HG02642 (cell line): ENCODE data around the gene PRKCSH.
"Not testable (repeated sequence)": the region's sequence is repeated elsewhere in the genome, so short reads cannot be mapped to it uniquely, and the experiment has no call there.

Experiments
- ATAC-seq: cut with Tn5 transposase; IDR thresholded peaks from one replicate; pipeline ENCODE4 v1.9.1; 2021; ENCODE audit warnings: mild to moderate bottlenecking; ENCODE audit not compliant: unreplicated experiment, poor library complexity

The PRKCSH gene

DNA sequence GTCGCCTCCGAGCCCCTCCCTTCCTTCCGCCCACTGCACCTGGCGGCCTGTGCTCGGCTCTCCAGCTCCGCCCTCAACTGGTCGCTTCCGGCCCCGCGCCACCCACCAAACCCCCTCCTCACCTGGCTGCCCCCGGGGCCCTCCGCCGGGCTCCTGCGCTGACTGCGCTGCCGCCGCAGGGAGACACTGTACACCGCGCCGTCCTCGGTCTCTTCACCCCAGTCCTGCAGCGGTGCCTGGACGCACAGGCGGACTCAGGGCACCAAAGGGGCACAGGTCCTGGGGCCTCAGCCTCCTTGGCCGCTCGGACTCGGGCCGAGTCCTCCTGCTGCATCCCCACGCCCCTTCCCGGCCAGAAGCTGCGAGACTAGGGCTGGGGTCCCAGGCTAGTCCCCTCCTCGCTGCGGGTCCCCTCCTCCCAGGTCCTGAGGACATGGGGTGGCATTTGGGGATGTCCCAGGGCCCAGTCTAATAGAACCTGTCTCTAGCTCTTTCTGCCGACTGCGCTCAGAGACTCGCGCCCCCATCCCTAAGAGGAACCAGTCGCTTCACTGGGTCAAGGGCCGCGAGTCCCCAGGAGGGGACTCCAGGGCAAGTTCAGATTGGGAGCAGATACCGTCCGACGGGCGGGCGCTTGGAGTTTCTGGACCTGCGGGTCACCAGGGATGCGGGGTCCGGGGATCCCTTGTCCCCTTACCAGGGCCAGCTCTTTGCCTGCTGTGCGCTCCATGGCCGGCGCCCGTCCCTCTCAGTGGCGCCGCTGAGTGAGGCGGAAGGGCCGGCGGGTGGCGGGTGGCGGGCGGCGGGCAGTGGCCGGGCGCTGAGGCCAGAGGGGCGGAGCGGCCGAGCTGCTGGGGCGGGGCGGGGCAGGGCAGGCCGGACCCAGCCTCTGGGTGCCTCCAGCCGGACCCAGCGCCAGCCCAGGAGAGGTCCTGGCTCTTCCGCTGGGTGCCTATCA, 16.6 kb upstream of the PRKCSH start, which contains the start of gene RGL3:
RGL3 (minus strand) TSS at position 766 of the 958 bp plus-strand sequence; CDS start at position 730, 36 bp downstream.
- ATAC-seq, result no peak

GRCh38 chr19:11420429-11421370, 14.7 kb upstream of the PRKCSH start:
- ATAC-seq, result no peak

- peak; percentile 42 for ATAC-seq
Observed at GRCh38 chr19:11421371-11422098, 13.9 kb upstream of the PRKCSH start.

DNA sequence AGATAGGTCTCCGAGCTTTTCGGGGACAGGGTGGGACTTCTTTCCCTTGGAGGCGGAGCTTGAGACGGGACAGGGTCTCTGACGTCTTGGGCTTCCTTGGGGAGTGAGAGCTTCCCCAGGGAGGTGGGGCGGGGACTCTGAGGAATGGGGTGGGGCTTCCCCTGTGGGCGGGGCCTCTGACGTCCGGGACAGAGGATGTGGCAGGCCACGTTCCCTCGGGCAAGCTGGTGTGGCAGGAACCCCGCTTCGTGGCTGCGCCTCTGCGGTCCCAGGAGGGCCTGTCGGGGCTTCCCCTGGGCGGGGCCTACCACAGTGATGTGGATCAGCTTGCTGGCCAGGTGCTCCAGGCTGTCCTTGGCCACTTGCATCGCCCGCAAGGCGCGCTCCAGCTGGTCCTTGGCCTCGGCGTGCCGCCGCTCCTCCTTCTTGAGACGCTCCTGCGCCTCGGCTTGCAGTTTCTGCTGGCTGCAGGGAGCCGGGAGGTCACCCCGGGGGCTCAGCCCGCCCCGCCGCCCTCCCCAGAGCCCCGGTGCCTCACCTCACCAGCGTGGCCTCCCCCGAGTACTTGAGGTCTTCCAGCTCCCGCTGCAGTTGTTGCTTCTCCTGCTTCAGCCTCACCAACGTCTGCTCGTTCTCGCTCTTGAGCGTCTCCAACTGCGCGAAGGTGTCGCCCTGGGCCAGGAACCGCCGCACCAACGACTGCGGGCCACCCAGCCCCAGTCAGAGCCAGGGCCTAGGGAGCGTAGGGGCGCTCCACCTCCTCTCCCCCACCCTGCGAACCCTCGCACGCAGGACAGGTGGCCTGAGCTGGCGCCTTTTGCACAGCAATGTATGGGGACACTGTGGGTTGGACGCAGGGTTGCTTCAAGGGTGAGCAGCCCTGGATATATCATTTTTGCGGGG, 13.0 kb upstream of the PRKCSH start:
- peak; percentile 66 for ATAC-seq

DNA sequence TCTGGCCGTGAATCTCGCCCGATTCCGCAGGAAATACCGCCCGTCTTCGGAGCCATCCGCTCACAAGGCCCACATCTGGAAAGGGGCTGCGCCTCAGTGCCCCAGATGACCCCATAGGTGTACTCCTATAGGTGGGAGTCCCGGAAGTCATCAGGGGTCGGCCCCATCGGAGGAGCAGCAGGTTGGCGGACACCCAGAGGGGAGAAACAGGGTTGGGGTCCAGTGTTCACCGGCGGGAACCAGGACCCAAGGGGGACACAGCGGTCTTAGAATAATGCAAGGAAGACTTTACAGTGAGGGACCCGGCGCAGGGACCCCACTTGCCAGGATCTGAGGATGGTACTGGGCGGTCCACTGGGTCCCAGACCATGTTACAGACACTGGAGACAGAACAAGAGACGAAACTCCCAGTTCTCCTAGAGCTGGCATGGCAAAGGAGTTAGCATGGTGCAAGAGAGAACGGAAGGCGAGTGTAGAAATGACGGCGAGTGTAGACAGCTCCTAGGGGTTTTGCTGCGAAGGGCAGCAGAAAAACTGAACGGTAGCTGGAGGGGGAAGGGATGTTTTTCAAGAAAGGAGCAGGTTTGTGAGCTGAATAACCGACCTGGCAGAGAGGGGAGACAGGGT, 12.2 kb upstream of the PRKCSH start:
- ATAC-seq, result no peak

GRCh38 chr19:11423791-11424181, 11.6 kb upstream of the PRKCSH start:
- no peak for ATAC-seq

DNA sequence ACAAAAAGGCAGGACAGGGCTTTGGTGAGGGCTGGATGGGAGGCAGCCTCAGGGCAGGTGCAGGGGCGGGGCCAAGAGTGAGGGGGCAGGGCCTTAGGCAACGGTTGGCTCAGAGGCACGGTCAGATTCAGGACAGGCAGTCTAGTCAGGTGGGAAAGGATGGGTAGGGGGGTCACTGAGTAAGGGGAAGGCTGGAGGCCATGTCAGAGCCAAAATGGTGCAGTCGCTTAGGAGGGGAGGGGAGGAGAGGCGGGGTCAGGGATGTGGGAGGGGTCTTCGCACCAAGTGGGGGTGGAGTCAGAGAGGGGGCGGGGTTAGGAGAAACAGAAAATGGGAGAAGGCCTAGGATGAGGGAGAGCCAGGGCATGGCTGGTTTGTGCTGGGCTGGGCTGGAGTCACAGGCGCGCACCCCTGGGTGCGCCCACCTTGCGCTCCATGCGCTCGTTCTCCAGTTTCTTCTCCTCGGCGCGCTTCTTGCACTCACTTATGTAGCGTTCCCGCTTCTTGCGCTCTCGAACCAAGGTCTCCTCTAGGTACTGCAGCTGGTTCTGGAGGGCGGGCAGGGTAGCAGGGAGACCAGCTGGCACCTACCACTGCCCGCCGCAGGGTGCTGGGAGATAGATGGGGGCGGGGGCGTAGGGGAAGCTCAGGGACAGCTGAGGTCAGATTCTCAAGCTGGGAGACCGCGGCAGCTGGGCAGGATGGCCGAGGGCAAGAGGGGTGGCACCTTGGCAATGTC, 9.5 kb upstream of the PRKCSH start:
- no peak for ATAC-seq

- no peak for ATAC-seq
Observed at GRCh38 chr19:11426656-11427055, 8.8 kb upstream of the PRKCSH start.

DNA sequence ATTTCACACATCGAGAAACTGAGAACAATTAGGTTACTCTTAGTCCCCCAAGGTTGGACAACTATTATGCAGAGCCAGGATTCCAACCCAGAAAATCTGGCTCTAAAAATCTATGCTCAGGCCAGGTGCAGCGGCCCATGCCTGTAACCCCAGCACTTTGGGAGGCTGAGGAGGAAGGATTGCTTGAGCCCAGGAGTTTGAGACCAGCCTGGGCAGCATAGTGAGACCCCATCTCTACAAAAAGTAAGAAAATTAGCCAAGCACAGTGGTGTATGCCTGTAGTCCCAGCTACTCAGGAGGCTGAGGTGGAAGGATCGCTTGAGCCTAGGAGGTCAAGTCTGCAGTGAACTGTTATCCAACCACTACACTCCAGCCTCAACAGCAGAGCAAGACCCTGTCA, 1.9 kb upstream of the PRKCSH start:
- ATAC-seq, result not testable (repeated sequence)

GRCh38 chr19:11434703-11435056, 755 bp upstream of the PRKCSH start:
- no peak for ATAC-seq

DNA sequence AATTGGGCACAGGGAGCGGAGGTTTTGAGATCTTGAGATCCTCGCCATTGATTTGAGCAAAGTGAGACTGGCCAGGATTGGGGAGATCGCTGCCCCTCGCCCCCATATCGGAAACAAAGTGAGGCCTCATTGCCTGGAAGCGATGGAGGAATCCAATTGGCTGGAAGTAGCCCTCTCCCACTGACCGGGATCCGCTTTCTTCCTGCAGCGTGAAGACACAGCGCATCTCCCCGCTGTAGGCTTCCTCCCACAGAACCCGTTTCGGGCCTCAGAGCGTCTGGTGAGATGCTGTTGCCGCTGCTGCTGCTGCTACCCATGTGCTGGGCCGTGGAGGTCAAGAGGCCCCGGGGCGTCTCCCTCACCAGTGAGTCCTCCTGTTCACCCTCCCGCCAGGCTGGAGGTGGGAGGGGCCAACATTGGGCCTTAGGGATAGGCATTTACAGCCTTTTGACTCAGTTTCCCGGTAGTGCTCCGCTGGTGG, 438 bp downstream of the PRKCSH start:
- no peak for ATAC-seq

GRCh38 chr19:11437955-11438354, 2.5 kb downstream of the PRKCSH start:
- ATAC-seq, result no peak

- no peak for ATAC-seq
Observed at GRCh38 chr19:11444059-11444458, 8.6 kb downstream of the PRKCSH start.

DNA sequence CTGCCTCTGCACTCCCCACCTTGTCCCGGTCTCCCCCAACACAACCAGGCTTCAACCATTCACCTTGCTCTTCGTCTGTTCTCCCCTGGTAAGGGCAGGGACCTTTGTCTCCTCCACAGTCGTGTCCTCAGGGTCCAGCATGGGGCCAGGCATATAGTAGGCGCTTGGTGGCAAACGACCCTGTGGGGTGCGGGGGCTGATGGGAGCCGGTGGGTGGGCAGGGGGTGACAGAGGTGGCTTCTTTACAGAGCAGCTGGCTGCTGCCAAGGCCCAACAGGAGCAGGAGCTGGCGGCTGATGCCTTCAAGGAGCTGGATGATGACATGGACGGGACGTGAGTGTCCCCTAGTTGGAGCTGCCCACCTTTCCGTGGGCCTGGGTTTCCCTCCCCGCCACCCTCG, 9.7 kb downstream of the PRKCSH start:
- no peak for ATAC-seq

GRCh38 chr19:11446271-11446651, 10.8 kb downstream of the PRKCSH start:
- no peak for ATAC-seq

DNA sequence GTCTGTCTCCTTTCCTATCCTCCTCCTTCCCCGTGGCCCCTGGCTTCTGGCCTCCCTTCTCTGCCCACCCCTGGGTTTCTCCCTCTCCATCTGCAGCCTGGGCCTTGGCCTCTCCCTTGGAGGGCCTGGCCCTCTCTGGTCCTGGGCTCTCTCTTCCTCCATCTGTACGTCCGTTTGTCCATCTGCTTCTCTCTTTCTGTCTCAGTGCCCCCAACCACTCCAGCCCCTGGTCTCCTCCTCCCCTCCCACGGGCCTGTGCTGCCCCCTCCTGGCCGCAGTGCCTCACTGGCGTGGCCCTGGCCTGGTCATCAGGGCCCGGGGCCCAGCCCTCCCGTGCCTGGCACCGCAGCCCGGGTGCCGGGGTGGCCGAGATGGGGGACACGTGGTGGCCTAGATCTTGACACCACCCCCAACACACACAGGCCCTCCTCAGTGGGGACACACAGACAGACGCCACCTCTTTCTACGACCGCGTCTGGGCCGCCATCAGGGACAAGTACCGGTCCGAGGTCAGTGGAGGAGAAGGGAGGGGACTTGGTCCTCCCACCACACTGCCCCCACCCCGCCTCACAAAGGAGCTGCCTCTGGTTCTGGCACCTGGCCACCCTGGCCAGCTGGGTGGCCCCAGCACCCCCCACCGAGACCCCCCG, 11.3 kb downstream of the PRKCSH start:
- no peak for ATAC-seq

DNA sequence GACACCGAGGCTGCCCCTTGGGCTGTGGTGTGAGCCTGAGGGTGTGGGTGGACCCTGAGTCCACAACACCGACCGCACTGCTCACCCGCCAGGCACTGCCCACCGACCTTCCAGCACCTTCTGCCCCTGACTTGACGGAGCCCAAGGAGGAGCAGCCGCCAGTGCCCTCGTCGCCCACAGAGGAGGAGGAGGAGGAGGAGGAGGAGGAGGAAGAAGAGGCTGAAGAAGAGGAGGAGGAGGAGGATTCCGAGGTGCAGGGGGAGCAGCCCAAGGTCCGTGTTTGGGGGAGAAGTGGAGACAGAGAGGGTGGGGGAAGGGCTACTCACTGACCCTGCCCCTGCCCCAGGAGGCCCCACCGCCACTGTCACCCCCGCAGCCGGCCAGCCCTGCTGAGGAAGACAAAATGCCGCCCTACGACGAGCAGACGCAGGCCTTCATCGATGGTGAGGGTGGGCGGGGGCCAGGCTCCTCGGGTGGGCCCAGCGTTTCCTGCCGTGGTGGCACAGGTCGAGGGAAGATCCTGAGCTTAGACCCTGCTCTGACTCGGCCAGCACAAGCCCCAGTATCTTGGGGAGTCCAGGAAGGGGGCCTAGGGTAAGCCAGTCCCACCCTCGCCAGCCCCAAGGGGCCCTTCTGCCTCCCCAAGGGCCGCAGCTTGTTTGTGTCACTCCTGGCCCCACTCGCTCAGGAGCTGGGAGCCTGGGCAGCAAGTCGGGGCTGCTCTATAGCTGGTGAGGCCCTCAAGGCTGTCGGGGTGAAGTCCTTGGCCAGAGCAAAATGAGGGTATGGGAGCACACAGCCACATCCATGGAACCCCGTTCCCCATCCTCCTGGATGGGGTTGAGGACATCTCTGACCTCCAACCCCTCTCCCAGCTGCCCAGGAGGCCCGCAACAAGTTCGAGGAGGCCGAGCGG, 12.2 kb downstream of the PRKCSH start:
- ATAC-seq, result no peak
